H1 (cell line): ENCODE results near the gene CSF3.

Experiments used
- EGR1 ChIP-seq: IDR thresholded peaks from 2 replicates; pipeline ENCODE4 v1.6.1; 2011; ENCODE audit warnings: low read depth, low read length, borderline replicate concordance
- EP300 ChIP-seq, 2 experiments: IDR thresholded peaks; 1 replicate in 1 of 2; 2 replicates in 1 of 2; pipeline ENCODE4 v1.6.1; 2011 to 2012; ENCODE audit warnings: low read depth in 2 of 2, low read length in 2 of 2, mild to moderate bottlenecking in 2 of 2, borderline replicate concordance in 1 of 2, inconsistent platforms in 1 of 2, moderate library complexity in 1 of 2
- JUN ChIP-seq: IDR thresholded peaks from 2 replicates; pipeline ENCODE4 v1.6.1; 2011; ENCODE audit warnings: low read depth, mild to moderate bottlenecking, improper control_type of control experiment, low read length
- MAX ChIP-seq: IDR thresholded peaks from 2 replicates; pipeline ENCODE4 v1.6.1; 2012; ENCODE audit warnings: inconsistent platforms
- PHF8 ChIP-seq: fragments of 200-600 bp; sonication (generic); conservative IDR thresholded peaks from 2 replicates; pipeline ENCODE4 v1.7.1; 2012; ENCODE audit warnings: low read depth, mild to moderate bottlenecking, inconsistent platforms, low read length, moderate library complexity
- POLR2A ChIP-seq, 2 experiments: IDR thresholded peaks; 1 replicate in 1 of 2; 2 replicates in 1 of 2; pipeline ENCODE4 v1.6.1; 2011; ENCODE audit warnings: low read depth in 2 of 2, low read length in 2 of 2, mild to moderate bottlenecking in 2 of 2; ENCODE audit errors: control extremely low read depth in 1 of 2
- POLR2AphosphoS5 ChIP-seq: IDR thresholded peaks from 2 replicates; pipeline ENCODE4 v1.6.1; 2011; ENCODE audit warnings: low read depth, low read length
- RFX5 ChIP-seq: IDR thresholded peaks from 2 replicates; pipeline ENCODE4 v1.6.1; 2011; ENCODE audit warnings: low read depth, low read length, improper control_type of control experiment, borderline replicate concordance
- TAF1 ChIP-seq: IDR thresholded peaks from 2 replicates; pipeline ENCODE4 v1.6.1; 2011; ENCODE audit warnings: mild to moderate bottlenecking, low read depth, low read length
- ZNF274 ChIP-seq: IDR thresholded peaks from 2 replicates; pipeline ENCODE4 v1.7.0; 2012; ENCODE audit warnings: low read length, borderline replicate concordance; ENCODE audit errors: extremely low read depth
- TF ChIP-seq, protein P1 (sequence below), 3 experiments: IDR thresholded peaks; 1 replicate in 2 of 3; 2 replicates in 1 of 3; pipeline versions ENCODE4 v1.5.1 to v1.6.1; 2011; ENCODE audit warnings: low read length in 3 of 3, mild to moderate bottlenecking in 3 of 3, inconsistent platforms in 2 of 3, low read depth in 1 of 3, moderate library complexity in 1 of 3; ENCODE audit not compliant: insufficient read depth in 1 of 3; ENCODE audit errors: control extremely low read depth in 1 of 3

GRCh38 chr17:40032322-40033320, 17.4 kb downstream of the CSF3 start:
- TF ChIP-seq PHF8 (no peak), POLR2A (IDR thresholded peaks at IDR 0.05; ENCODE audit: control extremely low read depth in 1 of 2, low read depth in 2 of 2, low read length in 2 of 2) (no peak), POLR2AphosphoS5 (no peak), MAX (no peak), EGR1 (no peak), EP300 (IDR thresholded peaks at IDR 0.05; ENCODE audit: borderline replicate concordance in 1 of 2, low read depth in 2 of 2, low read length in 2 of 2) (no peak), ZNF274 (no peak), TAF1 (no peak), JUN (no peak), RFX5 (no peak)
- TF ChIP-seq, protein P1, sequence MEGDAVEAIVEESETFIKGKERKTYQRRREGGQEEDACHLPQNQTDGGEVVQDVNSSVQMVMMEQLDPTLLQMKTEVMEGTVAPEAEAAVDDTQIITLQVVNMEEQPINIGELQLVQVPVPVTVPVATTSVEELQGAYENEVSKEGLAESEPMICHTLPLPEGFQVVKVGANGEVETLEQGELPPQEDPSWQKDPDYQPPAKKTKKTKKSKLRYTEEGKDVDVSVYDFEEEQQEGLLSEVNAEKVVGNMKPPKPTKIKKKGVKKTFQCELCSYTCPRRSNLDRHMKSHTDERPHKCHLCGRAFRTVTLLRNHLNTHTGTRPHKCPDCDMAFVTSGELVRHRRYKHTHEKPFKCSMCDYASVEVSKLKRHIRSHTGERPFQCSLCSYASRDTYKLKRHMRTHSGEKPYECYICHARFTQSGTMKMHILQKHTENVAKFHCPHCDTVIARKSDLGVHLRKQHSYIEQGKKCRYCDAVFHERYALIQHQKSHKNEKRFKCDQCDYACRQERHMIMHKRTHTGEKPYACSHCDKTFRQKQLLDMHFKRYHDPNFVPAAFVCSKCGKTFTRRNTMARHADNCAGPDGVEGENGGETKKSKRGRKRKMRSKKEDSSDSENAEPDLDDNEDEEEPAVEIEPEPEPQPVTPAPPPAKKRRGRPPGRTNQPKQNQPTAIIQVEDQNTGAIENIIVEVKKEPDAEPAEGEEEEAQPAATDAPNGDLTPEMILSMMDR (IDR thresholded peaks at IDR 0.05; ENCODE audit: control extremely low read depth in 1 of 3, insufficient read depth in 1 of 3, low read depth in 1 of 3, low read length in 3 of 3), result no peak
